PC-9 (cell line): ENCODE data around the gene RNASEH2A.

Source experiments
- EZH2 ChIP-seq: fragments of 200-600 bp; sonication (generic); IDR thresholded peaks from 2 replicates; pipeline ENCODE4 v1.8.0; 2017; ENCODE audit warnings: antibody characterized with exemption, low read depth
- TF ChIP-seq, protein P1 (sequence below): fragments of 200-600 bp; sonication (generic); conservative IDR thresholded peaks from 2 replicates; pipeline ENCODE4 v1.6.1; 2017; ENCODE audit warnings: mixed run types, antibody characterized with exemption, mild to moderate bottlenecking, moderate library complexity

DNA sequence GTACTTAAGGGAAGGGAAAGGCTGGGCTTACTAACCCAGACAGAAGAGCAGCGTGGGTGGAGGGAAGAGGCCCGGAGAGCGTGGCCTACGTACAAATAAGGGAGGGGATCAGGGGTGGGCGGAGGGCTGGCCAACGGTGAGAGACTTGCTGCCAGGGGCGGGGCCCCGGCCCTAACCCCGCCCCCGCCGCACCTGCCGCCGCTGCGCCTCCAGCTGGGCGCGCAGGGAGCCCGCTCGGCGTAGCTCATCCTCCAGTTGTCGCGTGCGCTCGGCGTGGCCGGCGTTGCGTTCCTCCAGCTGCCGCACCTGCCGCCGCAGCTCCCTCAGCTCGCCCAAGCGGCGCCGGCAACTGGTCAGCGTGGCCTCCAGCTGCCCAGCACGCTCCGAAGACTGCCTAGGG is 36.7 kb upstream of the RNASEH2A start:
- TF ChIP-seq, protein P1, sequence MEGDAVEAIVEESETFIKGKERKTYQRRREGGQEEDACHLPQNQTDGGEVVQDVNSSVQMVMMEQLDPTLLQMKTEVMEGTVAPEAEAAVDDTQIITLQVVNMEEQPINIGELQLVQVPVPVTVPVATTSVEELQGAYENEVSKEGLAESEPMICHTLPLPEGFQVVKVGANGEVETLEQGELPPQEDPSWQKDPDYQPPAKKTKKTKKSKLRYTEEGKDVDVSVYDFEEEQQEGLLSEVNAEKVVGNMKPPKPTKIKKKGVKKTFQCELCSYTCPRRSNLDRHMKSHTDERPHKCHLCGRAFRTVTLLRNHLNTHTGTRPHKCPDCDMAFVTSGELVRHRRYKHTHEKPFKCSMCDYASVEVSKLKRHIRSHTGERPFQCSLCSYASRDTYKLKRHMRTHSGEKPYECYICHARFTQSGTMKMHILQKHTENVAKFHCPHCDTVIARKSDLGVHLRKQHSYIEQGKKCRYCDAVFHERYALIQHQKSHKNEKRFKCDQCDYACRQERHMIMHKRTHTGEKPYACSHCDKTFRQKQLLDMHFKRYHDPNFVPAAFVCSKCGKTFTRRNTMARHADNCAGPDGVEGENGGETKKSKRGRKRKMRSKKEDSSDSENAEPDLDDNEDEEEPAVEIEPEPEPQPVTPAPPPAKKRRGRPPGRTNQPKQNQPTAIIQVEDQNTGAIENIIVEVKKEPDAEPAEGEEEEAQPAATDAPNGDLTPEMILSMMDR: no peak
- no peak for TF ChIP-seq EZH2
